DND-41 (cell line): ENCODE data around the gene TFEB.

ENCODE experiments used
- ATAC-seq: fragments of 200-7000 bp; cut with Tn5 transposase; 3 replicates; pipeline ENCODE4 v1.9.1; 2021; ENCODE audit warnings: low read depth; ENCODE audit not compliant: insufficient read depth
- DNase-seq: peaks from one replicate; pipeline ENCODE4 v3.0.0-alpha.2; 2020
- H2AFZ ChIP-seq: 2 replicates; pipeline ENCODE4 v1.6.0; 2012; ENCODE audit warnings: low read depth, low read length
- H3K27ac ChIP-seq: 2 replicates; pipeline ENCODE4 v1.5.1; 2012; ENCODE audit warnings: low read length, inconsistent platforms
- H3K27me3 ChIP-seq: fragments of 200-600 bp; sonication (generic); 2 replicates; pipeline ENCODE4 v1.6.0; 2012; ENCODE audit warnings: low read length, mild to moderate bottlenecking, inconsistent platforms; ENCODE audit not compliant: insufficient read depth, poor library complexity
- H3K36me3 ChIP-seq: 2 replicates; pipeline ENCODE4 v1.5.1; 2012; ENCODE audit warnings: low read length, inconsistent platforms; ENCODE audit not compliant: insufficient read depth
- H3K4me1 ChIP-seq: 2 replicates; pipeline ENCODE4 v1.5.1; 2012; ENCODE audit warnings: mild to moderate bottlenecking, low read length; ENCODE audit not compliant: insufficient read depth
- H3K4me2 ChIP-seq: 2 replicates; pipeline ENCODE4 v1.6.0; 2012; ENCODE audit warnings: mild to moderate bottlenecking, moderate library complexity, low read length, inconsistent platforms; ENCODE audit not compliant: insufficient read depth
- H3K4me3 ChIP-seq, 2 experiments: fragments of 200-600 bp in 1 of 2; shearing (Covaris generic) in 1 of 2; 2 replicates each; pipeline ENCODE4 v1.5.1; 2012 to 2016; ENCODE audit warnings: inconsistent platforms in 2 of 2, low read length in 2 of 2, mild to moderate bottlenecking in 2 of 2, low read depth in 1 of 2, moderate library complexity in 1 of 2
- H3K79me2 ChIP-seq: 2 replicates; pipeline ENCODE4 v1.6.0; 2012; ENCODE audit warnings: low read length, inconsistent platforms; ENCODE audit not compliant: insufficient read depth
- H3K9ac ChIP-seq: 2 replicates; pipeline ENCODE4 v1.6.0; 2012; ENCODE audit warnings: low read depth, mild to moderate bottlenecking, inconsistent platforms, low read length, moderate library complexity
- H3K9me3 ChIP-seq: 2 replicates; pipeline ENCODE4 v1.5.1; 2012; ENCODE audit warnings: low read length, moderate library complexity, mild to moderate bottlenecking, inconsistent platforms; ENCODE audit not compliant: insufficient read depth, severe bottlenecking
- H4K20me1 ChIP-seq: 2 replicates; pipeline ENCODE4 v1.6.0; 2012; ENCODE audit warnings: low read length; ENCODE audit not compliant: insufficient read depth
- EZH2 ChIP-seq: IDR thresholded peaks from 3 replicates; pipeline ENCODE4 v1.6.1; 2012; ENCODE audit warnings: borderline replicate concordance, low read depth, mild to moderate bottlenecking, moderate library complexity, low read length, inconsistent platforms; ENCODE audit not compliant: severe bottlenecking
- TF ChIP-seq, protein P1 (sequence below): IDR thresholded peaks from 2 replicates; pipeline ENCODE4 v1.5.1; 2012; ENCODE audit warnings: borderline replicate concordance, low read length, moderate library complexity, mild to moderate bottlenecking; ENCODE audit not compliant: poor library complexity, severe bottlenecking; ENCODE audit errors: extremely low read depth

TFEB gene

GRCh38 chr6:41720262-41720620, 15.2 kb downstream of the TFEB start:
- Histone ChIP-seq H3K4me2 (no peak overlapping the region), H3K4me1 (no peaks in the 10 kb centered on the region), H3K9me3 (no peaks in the 10 kb centered on the region), H4K20me1 (peaks cover 11% of the 10 kb centered on the region; the same call in 1 of the 2 replicates), H3K4me3 (no peak overlapping the region), H3K79me2 (no peaks in the 10 kb centered on the region), H3K9ac (no peak overlapping the region), H2AFZ (no peak overlapping the region), H3K36me3 (no peaks in the 10 kb centered on the region), H3K27ac (no peak overlapping the region), H3K27me3 (no peaks in the 10 kb centered on the region)
- DNase-seq (no peak), ATAC-seq (no peak)
- TF ChIP-seq EZH2: no peak
- TF ChIP-seq, protein P1, sequence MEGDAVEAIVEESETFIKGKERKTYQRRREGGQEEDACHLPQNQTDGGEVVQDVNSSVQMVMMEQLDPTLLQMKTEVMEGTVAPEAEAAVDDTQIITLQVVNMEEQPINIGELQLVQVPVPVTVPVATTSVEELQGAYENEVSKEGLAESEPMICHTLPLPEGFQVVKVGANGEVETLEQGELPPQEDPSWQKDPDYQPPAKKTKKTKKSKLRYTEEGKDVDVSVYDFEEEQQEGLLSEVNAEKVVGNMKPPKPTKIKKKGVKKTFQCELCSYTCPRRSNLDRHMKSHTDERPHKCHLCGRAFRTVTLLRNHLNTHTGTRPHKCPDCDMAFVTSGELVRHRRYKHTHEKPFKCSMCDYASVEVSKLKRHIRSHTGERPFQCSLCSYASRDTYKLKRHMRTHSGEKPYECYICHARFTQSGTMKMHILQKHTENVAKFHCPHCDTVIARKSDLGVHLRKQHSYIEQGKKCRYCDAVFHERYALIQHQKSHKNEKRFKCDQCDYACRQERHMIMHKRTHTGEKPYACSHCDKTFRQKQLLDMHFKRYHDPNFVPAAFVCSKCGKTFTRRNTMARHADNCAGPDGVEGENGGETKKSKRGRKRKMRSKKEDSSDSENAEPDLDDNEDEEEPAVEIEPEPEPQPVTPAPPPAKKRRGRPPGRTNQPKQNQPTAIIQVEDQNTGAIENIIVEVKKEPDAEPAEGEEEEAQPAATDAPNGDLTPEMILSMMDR: no peak

DNA sequence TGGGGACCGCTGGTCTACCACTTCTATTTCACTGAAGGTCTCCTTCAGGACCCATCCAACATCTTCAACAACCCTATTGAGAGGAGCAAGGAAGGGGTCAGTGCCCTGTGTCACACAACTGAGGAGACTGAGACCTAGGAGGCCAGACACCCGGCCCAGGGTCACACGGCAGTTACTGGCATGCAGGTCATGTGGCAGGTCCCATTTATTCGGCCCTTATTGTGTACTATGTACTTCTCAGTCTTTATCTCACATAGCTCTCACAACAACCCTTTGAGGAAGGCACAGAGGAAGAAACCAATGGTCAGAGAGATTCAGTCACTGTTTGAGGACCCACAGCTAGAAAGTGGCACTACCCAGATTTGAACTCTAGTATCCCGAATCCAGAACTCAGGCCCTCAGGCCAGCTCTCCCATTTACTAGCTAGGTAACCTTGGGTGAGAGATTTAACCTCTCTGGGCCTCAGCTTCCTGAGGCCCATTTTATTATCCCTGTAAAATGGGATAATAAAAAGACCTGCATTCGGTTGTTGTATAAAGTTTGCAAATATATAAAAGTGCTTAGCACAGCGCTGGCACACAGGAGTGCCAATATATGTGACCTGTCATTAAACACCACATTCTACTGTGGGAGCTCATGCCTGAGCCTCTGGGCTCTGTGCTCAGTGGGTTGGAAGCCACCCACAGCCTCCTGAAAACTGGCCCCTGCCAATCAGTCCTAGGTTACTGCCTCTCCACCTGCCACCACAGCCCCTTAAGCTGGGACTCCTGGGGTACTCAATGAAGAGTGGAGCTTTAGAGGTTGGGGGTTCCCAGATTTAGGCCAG, 15.8 kb downstream of the TFEB start:
- Histone ChIP-seq H3K4me2 (no peak overlapping the region), H3K9me3 (no peaks in the 10 kb centered on the region), H3K27ac (no peak overlapping the region), H3K4me1 (no peaks in the 10 kb centered on the region), H3K27me3 (no peaks in the 10 kb centered on the region), H3K4me3 (no peak overlapping the region), H4K20me1 (0 out of 2 replicates have a peak, but pooled peaks cover 8% of the 10 kb centered on the region), H2AFZ (no peak overlapping the region), H3K79me2 (no peaks in the 10 kb centered on the region), H3K36me3 (no peaks in the 10 kb centered on the region), H3K9ac (no peak overlapping the region)
- no peak for DNase-seq
- TF ChIP-seq, protein P1: no peak
- no peak for TF ChIP-seq EZH2
- ATAC-seq: no peak

DNA sequence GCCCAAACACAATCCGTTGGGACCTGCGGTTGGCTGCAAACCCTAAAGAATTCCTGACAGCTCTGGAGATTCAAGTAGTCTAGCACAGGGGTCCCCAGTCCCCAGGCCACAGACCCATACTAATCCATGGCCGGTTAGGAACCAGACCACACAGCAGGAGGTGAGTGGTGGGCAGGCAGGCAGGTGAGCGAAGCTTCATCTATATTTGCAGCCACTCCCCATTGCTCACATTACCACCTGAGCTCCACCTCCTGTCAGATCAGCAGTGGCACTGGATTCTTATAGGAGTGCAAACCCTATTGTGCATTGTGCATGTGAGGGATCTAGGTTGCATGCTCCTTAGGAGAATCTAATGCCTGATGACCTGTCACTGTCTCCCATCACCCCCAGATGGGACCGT, 16.6 kb downstream of the TFEB start:
- Histone ChIP-seq H3K9ac (no peak overlapping the region), H3K27me3 (no peaks in the 10 kb centered on the region), H3K27ac (no peak overlapping the region), H3K79me2 (no peaks in the 10 kb centered on the region), H3K9me3 (no peaks in the 10 kb centered on the region), H3K4me1 (no peaks in the 10 kb centered on the region), H3K36me3 (no peaks in the 10 kb centered on the region), H2AFZ (no peak overlapping the region), H3K4me3 (no peak overlapping the region), H3K4me2 (no peak overlapping the region), H4K20me1 (0 out of 2 replicates have a peak, but pooled peaks cover 3% of the 10 kb centered on the region)
- ATAC-seq (no peak), DNase-seq (no peak)
- TF ChIP-seq, protein P1: no peak
- TF ChIP-seq EZH2: no peak
